Gastrocnemius medialis (tissue), 4 donors: ENCODE measurements around the gene VPS26C.

Source experiments
- CTCF ChIP-seq, 5 experiments: fragments of 450-650 bp in 3 of 5; fragments of 200-600 bp in 2 of 5; sonication (generic) in 2 of 5; IDR thresholded peaks in 4 of 5; conservative IDR thresholded peaks in 1 of 5; 1 replicate in 4 of 5; 2 replicates in 1 of 5; pipeline ENCODE4 v1.5.1; 2016 to 2019; ENCODE audit warnings: antibody characterized with exemption in 5 of 5, mild to moderate bottlenecking in 3 of 5, moderate library complexity in 3 of 5
- POLR2A ChIP-seq, 2 donors: fragments of 450-650 bp; IDR thresholded peaks; one replicate each; pipeline ENCODE4 v1.6.1; 2017; ENCODE audit warnings: antibody characterized with exemption in 2 of 2, mild to moderate bottlenecking in 2 of 2, moderate library complexity in 2 of 2

GRCh38 chr21:37219761-37220432, 47.2 kb downstream of the VPS26C start:
- TF ChIP-seq POLR2A (IDR thresholded peaks at IDR 0.05) (no peak), CTCF (IDR thresholded peaks at IDR 0.05 in 4 of 5, conservative IDR thresholded peaks at IDR 0.05 in 1 of 5) (no peak)
